Activated CD8-positive, alpha-beta memory T cell treated with anti-CD3 and anti-CD28 coated beads for 48 hours (primary cell): ENCODE data around the gene STAG2.
A peak's percentile ranks its signal among the peaks of the same experiment; 100 is the strongest.
"Not testable (repeated sequence)": the region's sequence is repeated elsewhere in the genome, so short reads cannot be mapped to it uniquely, and the experiment has no call there.

Experiments
- DNase-seq, 3 experiments: peaks; one replicate each; pipeline ENCODE4 v3.0.0-alpha.2; 2020; ENCODE audit warnings: low read depth in 2 of 3, low spot score in 2 of 3

The STAG2 gene

GRCh38 chrX:123961268-123962005 lies at the start of gene STAG2:
STAG2 (plus strand) TSS chrX:123961706; CDS start chrX:124022628, 60,922 bp downstream.
- DNase-seq = peak in 2 of 3 experiments; percentile 23 to 30

- no peak for DNase-seq
Measured at GRCh38 chrX:123917069-123917468, 44.4 kb upstream of the STAG2 start.

- DNase-seq = no peak
Measured at GRCh38 chrX:123918106-123918721, 43.3 kb upstream of the STAG2 start.

- no peak for DNase-seq
Measured at GRCh38 chrX:123920105-123920785, 41.3 kb upstream of the STAG2 start.

GRCh38 chrX:123923211-123923610 lies 38.3 kb upstream of the STAG2 start:
- no peak for DNase-seq

- no peak for DNase-seq
Measured at GRCh38 chrX:123924186-123924585, 37.3 kb upstream of the STAG2 start.

GRCh38 chrX:123927845-123928244 lies 33.7 kb upstream of the STAG2 start:
- DNase-seq = no peak

- not testable (repeated sequence) for DNase-seq
Measured at GRCh38 chrX:123932055-123932454, 29.5 kb upstream of the STAG2 start.

- no peak for DNase-seq
Measured at GRCh38 chrX:123943074-123943473, 18.4 kb upstream of the STAG2 start.

GRCh38 chrX:123943488-123943887 lies 18.0 kb upstream of the STAG2 start:
- DNase-seq = no peak

- no peak for DNase-seq
Measured at GRCh38 chrX:123949846-123950245, 11.7 kb upstream of the STAG2 start.

- DNase-seq = no peak
Measured at GRCh38 chrX:123959281-123960063, 2.0 kb upstream of the STAG2 start.

- no peak for DNase-seq
Measured at GRCh38 chrX:123960956-123961267, 594 bp upstream of the STAG2 start.

- no peak for DNase-seq
Measured at GRCh38 chrX:123962006-123962467, 531 bp downstream of the STAG2 start.

- peak; percentile 13 to 66 (median 45) for DNase-seq
Measured at GRCh38 chrX:123962794-123963373, 1.4 kb downstream of the STAG2 start.

GRCh38 chrX:123964156-123964834 lies 2.8 kb downstream of the STAG2 start:
- DNase-seq = no peak

GRCh38 chrX:123965712-123966111 lies 4.2 kb downstream of the STAG2 start:
- no peak for DNase-seq

GRCh38 chrX:123967497-123967896 lies 6.0 kb downstream of the STAG2 start:
- DNase-seq = no peak

- no peak for DNase-seq
Measured at GRCh38 chrX:123968383-123969050, 7.0 kb downstream of the STAG2 start.

GRCh38 chrX:123971982-123972381 lies 10.5 kb downstream of the STAG2 start:
- DNase-seq = no peak
